CD4-positive, alpha-beta T cell treated with Interleukin-15 for 1 hour (primary cell): Measurements from ENCODE around the gene RXRA.

Source experiments
- DNase-seq: peaks from one replicate; pipeline ENCODE4 v3.0.0-alpha.2; 2020

The RXRA gene

GRCh38 chr9:134404376-134405358 lies 78.4 kb downstream of the RXRA start:
- no peak for DNase-seq

- DNase-seq: peak; percentile 36
These were observed 79.3 kb downstream of the RXRA start for GRCh38 chr9:134405527-134405926.

GRCh38 chr9:134406366-134407120 lies 80.3 kb downstream of the RXRA start:
- DNase-seq: no peak

- peak; percentile 89 for DNase-seq
These were observed 81.0 kb downstream of the RXRA start for GRCh38 chr9:134407121-134407779.

- DNase-seq: peak; percentile 41
These were observed 82.1 kb downstream of the RXRA start for GRCh38 chr9:134408389-134408788.

GRCh38 chr9:134408939-134409737 lies 82.9 kb downstream of the RXRA start:
- peak; percentile 54 for DNase-seq

GRCh38 chr9:134410071-134410834 lies 84.0 kb downstream of the RXRA start:
- DNase-seq: no peak

GRCh38 chr9:134410835-134411217 lies 84.6 kb downstream of the RXRA start:
- DNase-seq: no peak

GRCh38 chr9:134411440-134412297 lies 85.4 kb downstream of the RXRA start:
- DNase-seq: no peak

GRCh38 chr9:134412298-134412711 lies 86.0 kb downstream of the RXRA start:
- no peak for DNase-seq

GRCh38 chr9:134413112-134413715 lies 87.0 kb downstream of the RXRA start:
- no peak for DNase-seq

- DNase-seq: no peak
These were observed 87.8 kb downstream of the RXRA start for GRCh38 chr9:134413890-134414623.

- no peak for DNase-seq
These were observed 88.7 kb downstream of the RXRA start for GRCh38 chr9:134414900-134415425.

- no peak for DNase-seq
These were observed 90.2 kb downstream of the RXRA start for GRCh38 chr9:134416385-134417015.

GRCh38 chr9:134418354-134418753 lies 92.1 kb downstream of the RXRA start:
- no peak for DNase-seq

- DNase-seq: no peak
These were observed 92.9 kb downstream of the RXRA start for GRCh38 chr9:134419000-134419683.

- DNase-seq: no peak
These were observed 93.4 kb downstream of the RXRA start for GRCh38 chr9:134419684-134420076.

GRCh38 chr9:134420281-134420845 lies 94.1 kb downstream of the RXRA start:
- no peak for DNase-seq
